Stimulated activated CD8-positive, alpha-beta memory T cell treated with anti-CD3 and anti-CD28 coated beads, Interleukin-4, amount 100 ng/mL, for 1 hour (primary cell): Measurements from ENCODE around the gene REELD1.

ENCODE experiments used
- DNase-seq, 2 donors: peaks; one replicate each; pipeline ENCODE4 v3.0.0-alpha.2; 2020; ENCODE audit warnings: low read depth in 2 of 2, low spot score in 1 of 2

The REELD1 gene

GRCh38 chr4:146214238-146214637 is at the start of gene REELD1:
Gene REELD1, plus strand, starts transcription at chr4:146214538. Its CDS starts 2,415 bp downstream, at chr4:146216953.
- no peak for DNase-seq

DNA sequence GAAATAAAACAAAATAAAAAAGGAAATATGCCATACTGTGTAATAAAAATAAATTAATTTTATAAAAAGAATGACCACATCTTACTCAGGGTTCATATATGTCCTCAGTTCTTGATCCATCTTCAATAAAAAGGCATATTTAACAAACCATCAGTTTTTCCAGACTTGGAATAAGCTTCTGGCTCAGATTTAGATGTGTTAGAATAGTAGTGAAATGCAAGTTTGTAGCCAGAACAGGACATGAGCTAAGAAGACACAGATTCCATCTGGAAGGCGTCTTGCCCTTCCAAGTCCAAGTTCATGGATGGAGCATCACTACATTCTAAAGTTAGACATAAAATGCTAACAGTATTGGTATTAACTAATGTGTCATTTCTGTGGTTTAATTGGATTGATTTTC is 49.1 kb upstream of the REELD1 start:
- DNase-seq: no peak

DNA sequence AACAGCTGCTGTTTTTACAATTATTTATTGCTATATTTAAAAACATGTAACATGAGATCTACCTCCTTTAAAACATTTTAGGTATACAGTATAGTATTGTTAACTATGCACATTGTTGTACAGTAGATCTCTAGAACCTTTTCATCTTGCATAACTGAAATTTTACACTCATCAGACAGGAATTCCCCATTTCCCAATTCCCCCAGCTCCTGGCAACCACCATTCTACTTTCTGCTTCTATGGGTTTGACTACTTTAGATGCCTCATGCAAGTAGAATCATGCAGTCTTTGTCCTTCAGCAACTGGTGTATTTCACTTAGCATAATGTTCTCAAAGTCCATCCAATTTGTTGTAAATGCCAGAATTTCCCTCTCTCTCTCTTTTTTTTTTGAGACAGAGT is 48.5 kb upstream of the REELD1 start:
- DNase-seq: no peak

DNA sequence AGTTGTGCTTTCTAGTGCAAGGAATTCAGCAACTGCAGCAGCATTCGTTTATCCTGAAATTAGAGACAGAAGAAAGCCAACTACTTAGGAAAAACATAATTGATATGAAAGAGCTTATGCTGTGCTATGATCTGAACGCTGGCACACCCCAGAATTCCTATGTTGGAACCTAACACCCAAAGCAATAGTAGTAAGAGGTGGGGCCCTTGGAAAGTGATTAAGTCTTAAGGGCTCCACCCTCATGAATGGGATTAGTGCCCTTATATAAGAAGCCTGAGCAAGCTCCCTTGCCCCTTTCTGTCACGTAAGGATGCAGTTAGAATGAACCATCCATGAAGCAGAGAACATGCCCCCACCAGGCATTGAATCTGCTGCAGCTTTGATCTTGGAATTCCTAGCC is 44.2 kb upstream of the REELD1 start:
- no peak for DNase-seq

GRCh38 chr4:146175541-146176453 is 38.5 kb upstream of the REELD1 start, which contains the start of gene LSM6:
Gene LSM6, plus strand, starts transcription at chr4:146175718. Its CDS starts 7,204 bp downstream, at chr4:146182922.
- DNase-seq: peak; percentile 42 to 64

- DNase-seq: no peak
Measured at GRCh38 chr4:146176891-146177290, 37.4 kb upstream of the REELD1 start.

GRCh38 chr4:146178126-146178525 is 36.2 kb upstream of the REELD1 start:
- no peak for DNase-seq

GRCh38 chr4:146179784-146180370 is 34.5 kb upstream of the REELD1 start:
- no peak for DNase-seq

DNA sequence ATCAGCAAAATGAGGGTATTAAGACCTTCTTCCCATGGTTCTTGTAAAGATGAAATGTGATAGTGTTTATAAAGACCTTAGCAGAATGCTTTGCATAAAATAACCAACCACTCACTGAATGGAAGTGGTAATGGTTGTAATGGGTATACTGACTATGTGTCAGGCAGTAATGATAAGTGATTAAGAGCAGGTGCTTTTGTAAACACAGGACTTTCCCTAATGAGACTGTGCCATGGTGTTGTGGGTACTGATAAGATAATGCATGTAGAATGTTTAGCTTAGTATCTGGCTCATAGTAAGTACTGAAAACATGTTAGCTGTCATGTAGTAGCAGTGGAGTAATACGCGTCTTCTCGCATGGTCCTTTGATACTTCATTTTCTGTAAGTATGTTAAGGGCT is 31.9 kb upstream of the REELD1 start:
- no peak for DNase-seq

GRCh38 chr4:146183209-146183608 is 31.1 kb upstream of the REELD1 start:
- DNase-seq: no peak

- DNase-seq: no peak
Measured at GRCh38 chr4:146186041-146186440, 28.3 kb upstream of the REELD1 start.

- DNase-seq: no peak
Measured at GRCh38 chr4:146186596-146186995, 27.7 kb upstream of the REELD1 start.

GRCh38 chr4:146190456-146190855 is 23.9 kb upstream of the REELD1 start:
- no peak for DNase-seq

- DNase-seq: no peak
Measured at GRCh38 chr4:146191766-146192458, 22.4 kb upstream of the REELD1 start.

GRCh38 chr4:146193628-146194027 is 20.7 kb upstream of the REELD1 start:
- DNase-seq: no peak

- no peak for DNase-seq
Measured at GRCh38 chr4:146194212-146194611, 20.1 kb upstream of the REELD1 start.

DNA sequence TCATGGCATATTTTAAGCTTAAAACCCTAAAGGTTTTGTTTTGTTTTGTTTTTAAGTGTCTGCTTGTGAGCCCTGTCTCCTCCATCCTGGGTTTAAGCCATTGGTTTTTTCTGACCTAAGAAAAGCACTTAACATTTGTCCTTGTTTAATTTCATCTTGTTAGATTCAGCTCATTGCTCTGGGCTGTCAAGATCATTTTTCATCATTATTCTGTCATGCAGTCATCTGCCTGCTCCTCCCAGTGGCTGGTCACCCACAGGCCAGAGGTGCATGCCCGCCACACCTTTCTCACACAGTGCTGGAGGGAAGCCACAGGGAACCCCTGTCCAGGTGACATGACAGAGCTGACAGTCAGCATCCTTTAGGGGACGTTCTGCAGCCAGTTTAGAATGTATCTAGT is 11.7 kb upstream of the REELD1 start:
- DNase-seq: no peak

DNA sequence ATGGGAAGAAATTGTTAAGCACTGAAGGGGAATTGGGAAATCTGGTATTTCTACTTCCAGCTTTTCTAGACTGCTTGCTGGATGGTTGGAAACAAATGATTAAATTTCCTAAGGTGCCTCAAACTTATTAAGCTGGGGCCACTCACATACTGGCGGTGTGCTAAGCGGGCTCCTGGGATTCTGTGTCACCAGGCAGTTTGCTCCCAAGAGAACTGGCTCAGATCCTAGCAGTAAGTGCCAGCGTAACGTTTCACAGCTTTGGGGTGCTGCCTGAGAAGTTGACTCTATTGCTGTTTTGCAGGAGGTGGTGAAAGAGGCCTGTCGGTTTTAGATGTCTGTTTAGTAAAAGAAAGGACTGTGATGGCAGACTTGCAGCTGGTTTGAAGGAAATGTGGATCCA is 6.9 kb upstream of the REELD1 start:
- no peak for DNase-seq

DNA sequence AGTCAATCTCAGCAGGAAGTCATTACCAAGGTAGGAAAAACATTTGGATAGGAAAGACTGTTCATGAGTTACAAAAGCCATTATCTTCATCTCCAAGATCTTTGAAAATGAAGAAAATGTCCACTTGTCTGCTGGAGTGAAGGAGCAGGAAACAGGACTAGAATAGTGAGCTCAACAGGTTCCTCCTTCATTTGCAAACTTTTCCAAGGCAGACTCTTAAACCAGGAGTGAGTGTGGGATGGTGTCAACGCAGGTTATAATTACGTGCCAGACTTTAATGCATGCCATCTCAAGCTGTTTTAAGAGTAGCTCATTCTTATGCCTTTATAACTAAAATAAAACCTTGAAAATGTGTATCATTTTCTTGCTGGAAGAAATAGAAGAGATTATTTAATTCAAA is 3.4 kb upstream of the REELD1 start:
- no peak for DNase-seq

GRCh38 chr4:146211440-146211839 is 2.9 kb upstream of the REELD1 start:
- DNase-seq: no peak

DNA sequence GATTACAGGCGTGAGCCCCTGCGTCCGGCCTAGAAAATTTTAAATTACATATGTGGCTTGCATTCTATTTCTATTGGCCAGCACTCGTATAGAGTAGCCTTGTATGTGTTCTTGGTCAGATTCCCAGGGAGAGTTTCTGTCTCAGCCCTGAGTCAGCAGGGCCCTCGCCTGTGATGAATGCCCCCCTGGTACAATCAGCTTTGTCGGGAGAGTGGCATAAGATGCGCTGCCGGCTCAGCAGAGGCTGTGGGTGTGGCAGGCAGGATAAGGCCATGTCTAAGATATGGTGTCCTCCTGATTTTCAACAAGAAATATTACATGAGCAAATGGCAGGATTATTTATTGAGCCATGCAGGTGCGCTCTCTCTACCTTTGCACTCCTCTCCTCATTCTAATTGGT is 1.6 kb upstream of the REELD1 start:
- DNase-seq: no peak

GRCh38 chr4:146222313-146222712 is 8.0 kb downstream of the REELD1 start:
- no peak for DNase-seq
